ENCODE data around the gene TMEM182. TPM values are rescaled to one million over a fixed set of nuclear protein-coding genes. Genes with fewer than 3 reads are reported as not detected.

The TMEM182 gene
- total RNA-seq, 4 donors from 2014 or later, result under 0.01 to 3.5 (median 0.86) TPM

DNA sequence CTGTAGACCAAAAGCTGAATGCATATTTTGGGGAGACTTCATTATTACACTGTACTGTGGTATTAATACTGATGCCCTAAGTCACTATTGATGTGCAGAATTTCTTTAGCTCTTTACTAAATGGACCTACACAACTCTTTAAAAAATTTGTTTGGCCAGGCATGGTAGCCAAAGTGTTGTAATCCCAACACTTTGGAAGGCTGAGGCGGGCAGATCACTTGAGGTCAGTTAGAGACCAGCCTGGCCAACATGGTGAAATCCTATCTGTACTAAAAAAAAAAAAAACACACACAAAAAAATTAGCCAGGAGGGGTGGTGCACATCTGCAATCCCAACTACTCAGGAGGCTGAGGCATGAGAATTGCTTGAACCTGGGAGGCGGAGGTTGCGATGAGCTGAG is 6.4 kb downstream of the TMEM182 start:
- no peak overlapping the region for H3K4me3 ChIP-seq
- no peaks in the 10 kb centered on the region for H3K9me3 ChIP-seq
- intact Hi-C loops (cut with DNase I; ENCODE audit: low total_unique reads), result no loop called here
- H3K27ac ChIP-seq, result no peak overlapping the region
- no peaks in the 10 kb centered on the region for H3K36me3 ChIP-seq
- no peaks in the 10 kb centered on the region for H3K27me3 ChIP-seq
- TF ChIP-seq, protein P1, sequence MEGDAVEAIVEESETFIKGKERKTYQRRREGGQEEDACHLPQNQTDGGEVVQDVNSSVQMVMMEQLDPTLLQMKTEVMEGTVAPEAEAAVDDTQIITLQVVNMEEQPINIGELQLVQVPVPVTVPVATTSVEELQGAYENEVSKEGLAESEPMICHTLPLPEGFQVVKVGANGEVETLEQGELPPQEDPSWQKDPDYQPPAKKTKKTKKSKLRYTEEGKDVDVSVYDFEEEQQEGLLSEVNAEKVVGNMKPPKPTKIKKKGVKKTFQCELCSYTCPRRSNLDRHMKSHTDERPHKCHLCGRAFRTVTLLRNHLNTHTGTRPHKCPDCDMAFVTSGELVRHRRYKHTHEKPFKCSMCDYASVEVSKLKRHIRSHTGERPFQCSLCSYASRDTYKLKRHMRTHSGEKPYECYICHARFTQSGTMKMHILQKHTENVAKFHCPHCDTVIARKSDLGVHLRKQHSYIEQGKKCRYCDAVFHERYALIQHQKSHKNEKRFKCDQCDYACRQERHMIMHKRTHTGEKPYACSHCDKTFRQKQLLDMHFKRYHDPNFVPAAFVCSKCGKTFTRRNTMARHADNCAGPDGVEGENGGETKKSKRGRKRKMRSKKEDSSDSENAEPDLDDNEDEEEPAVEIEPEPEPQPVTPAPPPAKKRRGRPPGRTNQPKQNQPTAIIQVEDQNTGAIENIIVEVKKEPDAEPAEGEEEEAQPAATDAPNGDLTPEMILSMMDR (IDR thresholded peaks at IDR 0.05), result no peak
- no peak for TF ChIP-seq POLR2A (IDR thresholded peaks at IDR 0.05)
- DNase-seq, result no peak
- H3K4me1 ChIP-seq, result no peaks in the 10 kb centered on the region

DNA sequence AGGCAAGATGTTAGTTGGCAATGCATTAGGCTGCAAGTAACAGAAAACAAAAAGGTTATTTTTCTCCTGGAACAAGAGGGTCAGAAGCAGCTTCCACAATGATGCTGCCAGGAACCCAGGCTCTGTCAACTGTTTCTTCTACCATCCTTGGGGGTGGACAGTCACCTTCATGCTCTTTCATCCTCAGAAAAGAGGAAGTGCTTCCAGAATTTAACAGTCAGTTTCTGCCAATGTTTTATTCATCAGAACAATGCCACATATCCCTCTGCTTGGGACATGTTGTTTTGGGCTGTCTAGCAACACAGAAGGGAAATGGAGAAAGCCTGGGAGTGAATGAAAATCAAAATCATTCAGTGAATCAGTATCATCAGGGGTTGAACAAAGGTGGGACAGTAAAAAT is 7.1 kb downstream of the TMEM182 start:
- no peak for TF ChIP-seq POLR2A (IDR thresholded peaks at IDR 0.05)
- TF ChIP-seq, protein P1 (IDR thresholded peaks at IDR 0.05), result no peak
- no peak for DNase-seq
- Histone ChIP-seq H3K27me3 (no peaks in the 10 kb centered on the region), H3K9me3 (no peaks in the 10 kb centered on the region), H3K27ac (no peak overlapping the region), H3K4me3 (no peak overlapping the region), H3K4me1 (no peaks in the 10 kb centered on the region), H3K36me3 (no peaks in the 10 kb centered on the region)
- intact Hi-C loops (cut with DNase I; ENCODE audit: low total_unique reads), result no loop called here

DNA sequence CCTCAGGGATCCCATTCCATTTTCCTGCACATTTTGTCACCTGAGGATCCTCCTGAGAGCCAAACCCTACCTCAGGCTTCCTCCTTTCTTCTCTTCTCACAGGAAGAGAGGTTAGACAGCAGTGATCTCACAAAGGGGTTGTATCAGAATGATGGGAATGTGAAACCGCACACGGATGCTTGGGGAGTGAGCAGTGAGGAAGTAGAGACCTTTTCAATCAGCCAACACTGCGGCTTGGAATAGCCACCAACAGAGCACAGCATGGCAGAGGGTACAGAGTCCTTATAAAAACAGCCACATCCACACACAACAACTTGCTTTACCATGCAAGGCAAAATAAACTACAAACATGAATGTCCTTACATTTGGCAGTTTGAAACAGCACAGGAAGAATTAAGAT is 8.7 kb downstream of the TMEM182 start:
- Histone ChIP-seq H3K27ac (no peak overlapping the region), H3K4me3 (no peak overlapping the region), H3K4me1 (no peaks in the 10 kb centered on the region), H3K9me3 (no peaks in the 10 kb centered on the region), H3K36me3 (no peaks in the 10 kb centered on the region), H3K27me3 (no peaks in the 10 kb centered on the region)
- DNase-seq, result no peak
- TF ChIP-seq, protein P1 (IDR thresholded peaks at IDR 0.05), result no peak
- TF ChIP-seq POLR2A (IDR thresholded peaks at IDR 0.05), result no peak
- intact Hi-C loops (cut with DNase I; ENCODE audit: low total_unique reads), result no loop called here

DNA sequence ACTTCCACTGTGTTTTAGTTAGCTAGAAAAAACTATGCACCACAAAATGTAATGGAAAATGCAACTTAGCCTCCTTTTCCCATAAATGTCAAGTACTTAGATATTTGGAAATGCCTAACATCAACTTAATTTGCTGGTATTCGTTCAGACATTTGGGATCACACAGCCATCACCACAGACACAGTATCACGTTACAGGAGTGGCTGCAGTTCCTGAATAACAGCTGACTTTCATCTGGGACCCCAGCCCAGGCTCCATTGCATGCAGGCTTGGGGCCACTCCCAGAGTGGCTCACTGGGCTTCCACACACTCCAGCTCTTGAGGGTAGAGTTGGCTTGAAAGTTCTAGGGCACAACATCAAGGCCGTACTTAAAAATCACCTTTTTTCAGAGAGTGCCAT is 9.3 kb downstream of the TMEM182 start:
- H3K4me3 ChIP-seq, result no peak overlapping the region
- no peaks in the 10 kb centered on the region for H3K9me3 ChIP-seq
- no peaks in the 10 kb centered on the region for H3K36me3 ChIP-seq
- TF ChIP-seq, protein P1 (IDR thresholded peaks at IDR 0.05), result no peak
- no peak for TF ChIP-seq POLR2A (IDR thresholded peaks at IDR 0.05)
- H3K27ac ChIP-seq, result no peak overlapping the region
- no peaks in the 10 kb centered on the region for H3K4me1 ChIP-seq
- intact Hi-C loops (cut with DNase I; ENCODE audit: low total_unique reads), result no loop called here
- DNase-seq, result no peak
- H3K27me3 ChIP-seq, result no peaks in the 10 kb centered on the region

DNA sequence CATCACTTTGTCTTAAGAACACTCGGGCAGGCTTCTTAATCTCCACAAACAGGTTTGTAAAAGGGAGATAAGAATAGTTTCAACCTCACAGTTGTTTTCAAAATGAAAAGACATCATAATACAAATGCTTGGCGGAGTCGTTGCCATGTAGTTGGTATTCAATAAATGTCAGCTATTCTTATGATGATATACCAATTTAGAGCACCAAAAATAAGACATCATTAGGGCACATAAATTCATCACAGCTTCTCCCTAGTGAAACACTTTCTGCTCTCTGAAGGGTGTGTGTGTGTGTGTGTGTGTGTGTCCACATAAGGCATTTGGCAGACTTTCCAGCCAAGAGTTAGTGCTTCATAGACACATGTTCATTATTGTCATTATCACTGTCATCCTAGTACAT is 10.8 kb downstream of the TMEM182 start:
- H3K27ac ChIP-seq, result no peak overlapping the region
- no peak for TF ChIP-seq POLR2A (IDR thresholded peaks at IDR 0.05)
- TF ChIP-seq, protein P1 (IDR thresholded peaks at IDR 0.05), result no peak
- no peaks in the 10 kb centered on the region for H3K36me3 ChIP-seq
- H3K4me3 ChIP-seq, result no peak overlapping the region
- intact Hi-C loops (cut with DNase I; ENCODE audit: low total_unique reads), result no loop called here
- H3K9me3 ChIP-seq, result no peaks in the 10 kb centered on the region
- no peak for DNase-seq
- H3K27me3 ChIP-seq, result no peaks in the 10 kb centered on the region
- no peaks in the 10 kb centered on the region for H3K4me1 ChIP-seq

Data from uterus (tissue), 4 donors.